GM23338 (cell line): ENCODE results near the gene PLS1.

Experiments used
- CREB1 ChIP-seq: fragments of 250-450 bp; sonication (Bioruptor Pico); IDR thresholded peaks from 2 replicates; pipeline ENCODE4 v1.5.0; 2020; ENCODE audit warnings: low read depth, mild to moderate bottlenecking, moderate library complexity
- JUNB ChIP-seq: IDR thresholded peaks from one replicate; pipeline ENCODE4 v1.6.1; 2016; ENCODE audit warnings: antibody characterized with exemption; ENCODE audit not compliant: unreplicated experiment
- POLR2AphosphoS5 ChIP-seq: IDR thresholded peaks from 2 replicates; pipeline ENCODE4 v1.6.1; 2016; ENCODE audit warnings: antibody characterized with exemption, low read depth
- ZNF114 ChIP-seq: fragments of 250-450 bp; sonication (Bioruptor Pico); IDR thresholded peaks from 2 replicates; pipeline ENCODE4 v1.5.0; 2020; ENCODE audit warnings: mild to moderate bottlenecking, moderate library complexity
- TF ChIP-seq, protein P1 (sequence below), 2 experiments: fragments of 200-600 bp in 1 of 2; sonication (generic) in 1 of 2; conservative IDR thresholded peaks; 2 replicates each; pipeline versions ENCODE4 v1.5.1 to v1.6.1; 2016 to 2017; ENCODE audit warnings: antibody characterized with exemption in 2 of 2, low read depth in 2 of 2, mild to moderate bottlenecking in 2 of 2, moderate library complexity in 1 of 2
- TF ChIP-seq, protein P2 (sequence below): IDR thresholded peaks from one replicate; pipeline ENCODE4 v1.6.1; 2018; ENCODE audit warnings: antibody characterized with exemption; ENCODE audit not compliant: unreplicated experiment

DNA sequence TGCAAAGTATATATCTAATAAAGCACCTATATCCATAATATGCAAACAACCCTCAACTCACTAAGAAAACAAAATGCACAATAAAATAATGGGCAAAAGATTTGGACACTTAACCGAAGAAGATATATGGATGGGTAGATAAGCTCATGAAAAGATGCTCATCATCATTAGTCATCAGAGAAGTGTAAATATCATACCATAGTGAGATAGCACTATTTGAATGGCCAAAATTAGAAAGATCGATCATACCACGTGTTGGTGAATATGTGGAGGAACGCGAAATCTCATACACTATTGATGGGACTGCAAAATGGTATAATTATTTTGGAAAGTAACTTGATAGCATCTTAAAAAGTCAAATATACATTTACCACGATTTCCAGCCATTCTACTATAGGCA lies 40.5 kb downstream of the PLS1 start:
- TF ChIP-seq, protein P1, sequence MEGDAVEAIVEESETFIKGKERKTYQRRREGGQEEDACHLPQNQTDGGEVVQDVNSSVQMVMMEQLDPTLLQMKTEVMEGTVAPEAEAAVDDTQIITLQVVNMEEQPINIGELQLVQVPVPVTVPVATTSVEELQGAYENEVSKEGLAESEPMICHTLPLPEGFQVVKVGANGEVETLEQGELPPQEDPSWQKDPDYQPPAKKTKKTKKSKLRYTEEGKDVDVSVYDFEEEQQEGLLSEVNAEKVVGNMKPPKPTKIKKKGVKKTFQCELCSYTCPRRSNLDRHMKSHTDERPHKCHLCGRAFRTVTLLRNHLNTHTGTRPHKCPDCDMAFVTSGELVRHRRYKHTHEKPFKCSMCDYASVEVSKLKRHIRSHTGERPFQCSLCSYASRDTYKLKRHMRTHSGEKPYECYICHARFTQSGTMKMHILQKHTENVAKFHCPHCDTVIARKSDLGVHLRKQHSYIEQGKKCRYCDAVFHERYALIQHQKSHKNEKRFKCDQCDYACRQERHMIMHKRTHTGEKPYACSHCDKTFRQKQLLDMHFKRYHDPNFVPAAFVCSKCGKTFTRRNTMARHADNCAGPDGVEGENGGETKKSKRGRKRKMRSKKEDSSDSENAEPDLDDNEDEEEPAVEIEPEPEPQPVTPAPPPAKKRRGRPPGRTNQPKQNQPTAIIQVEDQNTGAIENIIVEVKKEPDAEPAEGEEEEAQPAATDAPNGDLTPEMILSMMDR (conservative IDR thresholded peaks at IDR 0.05; ENCODE audit: low read depth in 2 of 2) = no peak
- TF ChIP-seq POLR2AphosphoS5 = no peak
- TF ChIP-seq JUNB = no peak
- TF ChIP-seq, protein P2, sequence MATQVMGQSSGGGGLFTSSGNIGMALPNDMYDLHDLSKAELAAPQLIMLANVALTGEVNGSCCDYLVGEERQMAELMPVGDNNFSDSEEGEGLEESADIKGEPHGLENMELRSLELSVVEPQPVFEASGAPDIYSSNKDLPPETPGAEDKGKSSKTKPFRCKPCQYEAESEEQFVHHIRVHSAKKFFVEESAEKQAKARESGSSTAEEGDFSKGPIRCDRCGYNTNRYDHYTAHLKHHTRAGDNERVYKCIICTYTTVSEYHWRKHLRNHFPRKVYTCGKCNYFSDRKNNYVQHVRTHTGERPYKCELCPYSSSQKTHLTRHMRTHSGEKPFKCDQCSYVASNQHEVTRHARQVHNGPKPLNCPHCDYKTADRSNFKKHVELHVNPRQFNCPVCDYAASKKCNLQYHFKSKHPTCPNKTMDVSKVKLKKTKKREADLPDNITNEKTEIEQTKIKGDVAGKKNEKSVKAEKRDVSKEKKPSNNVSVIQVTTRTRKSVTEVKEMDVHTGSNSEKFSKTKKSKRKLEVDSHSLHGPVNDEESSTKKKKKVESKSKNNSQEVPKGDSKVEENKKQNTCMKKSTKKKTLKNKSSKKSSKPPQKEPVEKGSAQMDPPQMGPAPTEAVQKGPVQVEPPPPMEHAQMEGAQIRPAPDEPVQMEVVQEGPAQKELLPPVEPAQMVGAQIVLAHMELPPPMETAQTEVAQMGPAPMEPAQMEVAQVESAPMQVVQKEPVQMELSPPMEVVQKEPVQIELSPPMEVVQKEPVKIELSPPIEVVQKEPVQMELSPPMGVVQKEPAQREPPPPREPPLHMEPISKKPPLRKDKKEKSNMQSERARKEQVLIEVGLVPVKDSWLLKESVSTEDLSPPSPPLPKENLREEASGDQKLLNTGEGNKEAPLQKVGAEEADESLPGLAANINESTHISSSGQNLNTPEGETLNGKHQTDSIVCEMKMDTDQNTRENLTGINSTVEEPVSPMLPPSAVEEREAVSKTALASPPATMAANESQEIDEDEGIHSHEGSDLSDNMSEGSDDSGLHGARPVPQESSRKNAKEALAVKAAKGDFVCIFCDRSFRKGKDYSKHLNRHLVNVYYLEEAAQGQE = no peak
- TF ChIP-seq CREB1 (CRISPR knock-in tag) = no peak
- TF ChIP-seq ZNF114 (CRISPR knock-in tag) = no peak
